Neuronal stem cell (in vitro differentiated cells): ENCODE results near the gene NR3C1.

Source experiments
- DNase-seq: peaks from one replicate; pipeline ENCODE4 v3.0.0-alpha.2; 2013; ENCODE audit warnings: low spot score
- H2AFZ ChIP-seq: one replicate; pipeline ENCODE4 v1.6.1; 2013; ENCODE audit warnings: mild to moderate bottlenecking, low read length, inconsistent platforms
- H2AK5ac ChIP-seq: 2 replicates; pipeline ENCODE4 v1.6.1; 2013; ENCODE audit warnings: low read depth, mild to moderate bottlenecking, inconsistent platforms, low read length, moderate library complexity, mixed read lengths
- H2BK120ac ChIP-seq: 2 replicates; pipeline ENCODE4 v1.6.1; 2013; ENCODE audit warnings: low read depth, mild to moderate bottlenecking, inconsistent platforms, low read length, moderate library complexity, mixed read lengths
- H2BK12ac ChIP-seq: one replicate; pipeline ENCODE4 v1.6.1; 2013; ENCODE audit warnings: low read length, inconsistent platforms
- H2BK15ac ChIP-seq: 2 replicates; pipeline ENCODE4 v1.6.1; 2013; ENCODE audit warnings: mild to moderate bottlenecking, low read length, inconsistent platforms, mixed read lengths
- H2BK5ac ChIP-seq: one replicate; pipeline ENCODE4 v1.6.1; 2013; ENCODE audit warnings: inconsistent platforms, mild to moderate bottlenecking, low read length, moderate library complexity
- H3K14ac ChIP-seq: one replicate; pipeline ENCODE4 v1.6.1; 2013; ENCODE audit warnings: low read length, inconsistent platforms
- H3K18ac ChIP-seq: 2 replicates; pipeline ENCODE4 v1.6.1; 2013; ENCODE audit warnings: low read length, inconsistent platforms
- H3K23ac ChIP-seq: 2 replicates; pipeline ENCODE4 v1.6.1; 2013; ENCODE audit warnings: low read depth, mild to moderate bottlenecking, mixed read lengths, low read length, inconsistent platforms; ENCODE audit not compliant: poor library complexity
- H3K27ac ChIP-seq: replicated peaks from 3 replicates; pipeline ENCODE4 v1.5.1; 2013; ENCODE audit warnings: low read length, inconsistent platforms
- H3K27me3 ChIP-seq, 3 experiments: 2 replicates each; pipeline ENCODE4 v1.6.1; 2013; ENCODE audit warnings: low read length in 3 of 3, mild to moderate bottlenecking in 2 of 3, inconsistent platforms in 1 of 3, low read depth in 1 of 3, mixed read lengths in 1 of 3, moderate library complexity in 1 of 3; ENCODE audit not compliant: control insufficient read depth in 3 of 3, insufficient read depth in 3 of 3
- H3K36me3 ChIP-seq, 2 donors: replicated peaks in 1 of 2; 2 replicates each; pipeline ENCODE4 v1.6.1; 2013; ENCODE audit warnings: low read length in 2 of 2; ENCODE audit not compliant: control insufficient read depth in 2 of 2, insufficient read depth in 2 of 2
- H3K4ac ChIP-seq: 2 replicates; pipeline ENCODE4 v1.6.1; 2013; ENCODE audit warnings: inconsistent platforms, mild to moderate bottlenecking, low read length, moderate library complexity
- H3K4me1 ChIP-seq, 2 donors: 1 replicate in 1 of 2; 2 replicates in 1 of 2; pipeline ENCODE4 v1.6.1; 2013; ENCODE audit warnings: low read length in 2 of 2, low read depth in 1 of 2; ENCODE audit not compliant: control insufficient read depth in 2 of 2, insufficient read depth in 1 of 2
- H3K4me2 ChIP-seq: one replicate; pipeline ENCODE4 v1.6.1; 2013; ENCODE audit warnings: mild to moderate bottlenecking, low read length, inconsistent platforms; ENCODE audit not compliant: insufficient read depth, poor library complexity, severe bottlenecking
- H3K4me3 ChIP-seq, 2 donors: 2 replicates each; pipeline ENCODE4 v1.5.1; 2013; ENCODE audit warnings: low read length in 2 of 2, mild to moderate bottlenecking in 2 of 2, inconsistent platforms in 1 of 2, moderate library complexity in 1 of 2
- H3K79me1 ChIP-seq: one replicate; pipeline ENCODE4 v1.6.1; 2013; ENCODE audit warnings: low read depth, mild to moderate bottlenecking, inconsistent platforms, low read length, moderate library complexity
- H3K9ac ChIP-seq: one replicate; pipeline ENCODE4 v1.6.1; 2013; ENCODE audit warnings: mild to moderate bottlenecking, low read depth, low read length, inconsistent platforms; ENCODE audit not compliant: poor library complexity
- H3K9me3 ChIP-seq, 2 donors: replicated peaks in 1 of 2; 2 replicates each; pipeline versions ENCODE3 to v1.6.1; 2013; ENCODE audit warnings: low read length in 2 of 2, mild to moderate bottlenecking in 2 of 2, inconsistent platforms in 1 of 2, low read depth in 1 of 2, mixed read lengths in 1 of 2, moderate library complexity in 1 of 2; ENCODE audit not compliant: control insufficient read depth in 2 of 2, insufficient read depth in 1 of 2
- H4K8ac ChIP-seq: one replicate; pipeline ENCODE4 v1.6.1; 2013; ENCODE audit warnings: low read depth, mild to moderate bottlenecking, inconsistent platforms, low read length, moderate library complexity
- H4K91ac ChIP-seq: one replicate; pipeline ENCODE4 v1.6.1; 2013; ENCODE audit warnings: low read length, low read depth, mild to moderate bottlenecking, inconsistent platforms; ENCODE audit not compliant: poor library complexity
- whole genome bisulfite sequencing, 2 donors: extraction: QIAGEN DNeasy Blood & Tissue Kit; methylation state at CpG; one replicate each; pipeline ENCODE4 v1.1.7; 2013; ENCODE audit warnings: missing lambda C conversion rate in 2 of 2, mixed read lengths in 1 of 2; ENCODE audit not compliant: insufficient read length in 2 of 2, insufficient replicate concordance in 1 of 2; ENCODE audit errors: extremely low coverage in 2 of 2; 5-methylcytosine and 5-hydroxymethylcytosine counted together

NR3C1 gene

DNA sequence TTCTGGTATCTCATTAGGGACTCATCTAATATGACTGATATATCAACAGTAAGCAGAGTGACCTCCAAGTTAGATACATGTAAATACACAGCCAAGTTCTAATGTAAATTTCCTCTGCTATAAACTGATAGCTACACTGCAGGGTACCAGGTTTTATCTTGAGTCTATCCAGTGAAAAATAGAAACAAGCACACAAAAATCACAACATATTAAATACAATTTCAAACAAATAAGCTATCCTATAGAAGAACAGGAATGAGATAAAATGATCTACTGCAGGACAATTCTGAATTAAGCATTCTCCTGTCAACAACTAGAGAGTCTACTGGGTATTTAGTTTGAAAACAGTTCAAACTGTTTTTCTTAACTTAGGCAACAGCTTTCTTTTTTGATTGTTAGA is 42.7 kb downstream of the NR3C1 start:
- Histone ChIP-seq H2BK12ac (no peak overlapping the region), H2BK120ac (no peak overlapping the region), H3K4me2 (no peak overlapping the region), H3K36me3 (no peaks in the 10 kb centered on the region), H3K4me1 (no peaks in the 10 kb centered on the region), H3K79me1 (no peaks in the 10 kb centered on the region), H3K18ac (no peak overlapping the region), H3K27me3 (no peaks in the 10 kb centered on the region), H2AK5ac (no peak overlapping the region), H2BK15ac (no peak overlapping the region), H2BK5ac (no peak overlapping the region), H3K14ac (no peak overlapping the region), H3K23ac (no peak overlapping the region), H3K9ac (no peak overlapping the region), H3K4ac (no peak overlapping the region), H3K4me3 (no peak overlapping the region), H3K27ac (no peak overlapping the region), H3K9me3 (peaks cover 0 to 13% of the 10 kb centered on the region in 2 donors), H4K8ac (no peak overlapping the region), H2AFZ (no peak overlapping the region), H4K91ac (no peak overlapping the region)
- no peak for DNase-seq

- H3K36me3 ChIP-seq = no peaks in the 10 kb centered on the region
- no peak overlapping the region for H4K8ac ChIP-seq
- no peak overlapping the region for H3K27ac ChIP-seq
- no peak overlapping the region for H2BK120ac ChIP-seq
- no peak overlapping the region for H4K91ac ChIP-seq
- no peak overlapping the region for H2BK15ac ChIP-seq
- no peak overlapping the region for H3K18ac ChIP-seq
- H3K79me1 ChIP-seq = no peaks in the 10 kb centered on the region
- peaks cover 0 to 13% of the 10 kb centered on the region in 2 donors for H3K9me3 ChIP-seq
- H3K27me3 ChIP-seq = no peaks in the 10 kb centered on the region
- no peak overlapping the region for H2AK5ac ChIP-seq
- H3K4me1 ChIP-seq = no peaks in the 10 kb centered on the region
- H3K9ac ChIP-seq = no peak overlapping the region
- no peak overlapping the region for H3K4ac ChIP-seq
- DNase-seq = no peak
- no peak overlapping the region for H3K14ac ChIP-seq
- no peak overlapping the region for H3K4me3 ChIP-seq
- no peak overlapping the region for H2BK5ac ChIP-seq
- no CpG with 5 or more reads among the region's 2 CpGs for WGBS, 2 donors
- no peak overlapping the region for H3K23ac ChIP-seq
- no peak overlapping the region for H3K4me2 ChIP-seq
- no peak overlapping the region for H2AFZ ChIP-seq
- no peak overlapping the region for H2BK12ac ChIP-seq
Measured at GRCh38 chr5:143359869-143360268, 43.6 kb downstream of the NR3C1 start.

DNA sequence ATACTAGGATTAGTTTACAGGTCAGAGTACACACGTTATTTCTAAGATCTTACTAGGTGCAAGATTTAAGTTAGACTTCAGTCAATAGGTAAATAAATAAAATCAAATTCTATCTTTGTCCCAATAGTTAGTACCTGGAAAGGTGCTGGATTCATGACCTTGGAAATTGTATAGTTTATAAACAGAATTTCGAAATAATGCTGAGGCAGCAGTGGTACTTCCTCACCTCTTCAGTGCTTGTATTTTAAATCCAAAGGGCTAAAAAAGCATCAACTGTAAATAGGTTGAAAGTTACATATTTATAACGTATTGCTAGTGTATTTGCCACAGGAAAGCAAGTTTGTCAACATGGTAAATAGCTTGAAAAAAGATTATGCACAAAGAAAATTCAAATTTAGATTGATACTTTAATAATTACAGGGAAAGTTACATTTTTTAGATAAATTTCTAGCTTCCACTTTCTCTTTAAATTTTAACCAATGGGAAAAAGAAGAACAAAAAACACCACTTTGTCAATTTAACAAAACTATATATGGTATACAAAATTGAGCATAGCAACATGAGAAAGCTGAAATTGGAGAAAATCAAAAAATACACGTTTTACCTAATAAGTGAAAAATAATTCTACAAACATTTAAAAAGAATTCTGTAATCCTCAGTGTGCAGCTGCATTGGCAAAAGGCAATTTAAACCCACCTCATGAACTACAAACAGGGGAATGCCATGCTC is 46.5 kb downstream of the NR3C1 start:
- no peak for DNase-seq
- Histone ChIP-seq H2BK120ac (no peak overlapping the region), H3K14ac (no peak overlapping the region), H3K27me3 (no peaks in the 10 kb centered on the region), H4K8ac (no peak overlapping the region), H2BK12ac (no peak overlapping the region), H2BK5ac (no peak overlapping the region), H3K4me2 (no peak overlapping the region), H3K79me1 (no peaks in the 10 kb centered on the region), H3K23ac (no peak overlapping the region), H3K9me3 (no peaks in the 10 kb centered on the region), H3K4ac (no peak overlapping the region), H3K36me3 (no peaks in the 10 kb centered on the region), H3K18ac (no peak overlapping the region), H2BK15ac (no peak overlapping the region), H3K27ac (no peak overlapping the region), H4K91ac (no peak overlapping the region), H3K4me1 (no peaks in the 10 kb centered on the region), H2AFZ (no peak overlapping the region), H3K9ac (no peak overlapping the region), H2AK5ac (no peak overlapping the region), H3K4me3 (no peak overlapping the region)
- no CpG with 5 or more reads among the region's 4 CpGs for WGBS, 2 donors

GRCh38 chr5:143355710-143356109 is 47.8 kb downstream of the NR3C1 start:
- Histone ChIP-seq H4K8ac (no peak overlapping the region), H2BK5ac (no peak overlapping the region), H3K4me3 (no peak overlapping the region), H3K23ac (no peak overlapping the region), H2BK15ac (no peak overlapping the region), H3K79me1 (no peaks in the 10 kb centered on the region), H3K27ac (no peak overlapping the region), H3K9me3 (no peaks in the 10 kb centered on the region), H2BK120ac (no peak overlapping the region), H3K4ac (no peak overlapping the region), H2AK5ac (no peak overlapping the region), H3K4me2 (no peak overlapping the region), H3K27me3 (no peaks in the 10 kb centered on the region), H3K4me1 (no peaks in the 10 kb centered on the region), H3K36me3 (no peaks in the 10 kb centered on the region), H2BK12ac (no peak overlapping the region), H3K9ac (no peak overlapping the region), H3K14ac (no peak overlapping the region), H4K91ac (no peak overlapping the region), H3K18ac (no peak overlapping the region), H2AFZ (no peak overlapping the region)
- no peak for DNase-seq
